ENCODE results near the gene ZNF576.

DNA sequence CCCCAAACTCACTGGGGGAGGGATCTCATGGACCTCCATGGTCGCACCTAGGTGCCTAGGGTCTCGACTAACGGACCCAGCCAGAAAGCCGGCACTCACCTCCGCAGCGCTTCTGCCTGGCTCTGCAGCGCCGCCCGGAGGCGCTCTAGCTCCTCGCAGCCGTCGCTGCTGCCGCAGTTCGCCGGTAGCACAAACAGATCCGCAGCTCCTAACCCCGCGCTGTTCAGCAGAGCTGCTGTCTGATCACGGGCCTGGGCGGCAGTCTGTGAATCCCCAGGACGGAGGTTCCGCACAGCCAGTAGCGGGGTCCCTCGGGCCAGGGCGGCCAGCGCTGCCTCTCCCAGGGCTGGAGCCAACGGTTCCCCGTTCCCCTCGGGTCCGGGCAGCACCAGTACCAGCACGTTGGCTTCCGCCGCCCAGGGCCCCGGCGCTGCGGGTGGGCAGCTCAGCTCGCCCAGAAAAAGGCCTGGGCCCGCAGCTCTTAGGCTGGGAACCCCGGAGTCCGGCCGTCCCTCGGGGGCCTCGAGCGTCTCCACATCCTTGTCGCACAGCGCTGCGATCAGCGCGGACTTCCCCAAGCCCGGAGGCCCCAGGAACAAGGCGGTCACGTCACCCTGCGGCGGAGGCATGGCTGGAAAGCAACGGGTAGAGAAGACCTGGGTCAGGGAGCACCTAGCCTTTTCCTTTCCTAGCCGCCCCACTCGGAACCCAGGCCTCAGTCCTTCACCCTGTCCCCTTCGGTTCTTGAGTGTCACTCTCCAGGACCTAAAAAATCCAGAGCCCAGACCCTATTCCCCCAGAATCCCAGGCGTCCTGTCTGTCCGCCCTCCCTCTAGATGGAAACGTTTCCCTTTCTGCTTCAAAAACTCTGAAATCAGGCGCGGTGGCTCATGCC lies 1.4 kb upstream of the ZNF576 start:
- TF ChIP-seq, protein P1, sequence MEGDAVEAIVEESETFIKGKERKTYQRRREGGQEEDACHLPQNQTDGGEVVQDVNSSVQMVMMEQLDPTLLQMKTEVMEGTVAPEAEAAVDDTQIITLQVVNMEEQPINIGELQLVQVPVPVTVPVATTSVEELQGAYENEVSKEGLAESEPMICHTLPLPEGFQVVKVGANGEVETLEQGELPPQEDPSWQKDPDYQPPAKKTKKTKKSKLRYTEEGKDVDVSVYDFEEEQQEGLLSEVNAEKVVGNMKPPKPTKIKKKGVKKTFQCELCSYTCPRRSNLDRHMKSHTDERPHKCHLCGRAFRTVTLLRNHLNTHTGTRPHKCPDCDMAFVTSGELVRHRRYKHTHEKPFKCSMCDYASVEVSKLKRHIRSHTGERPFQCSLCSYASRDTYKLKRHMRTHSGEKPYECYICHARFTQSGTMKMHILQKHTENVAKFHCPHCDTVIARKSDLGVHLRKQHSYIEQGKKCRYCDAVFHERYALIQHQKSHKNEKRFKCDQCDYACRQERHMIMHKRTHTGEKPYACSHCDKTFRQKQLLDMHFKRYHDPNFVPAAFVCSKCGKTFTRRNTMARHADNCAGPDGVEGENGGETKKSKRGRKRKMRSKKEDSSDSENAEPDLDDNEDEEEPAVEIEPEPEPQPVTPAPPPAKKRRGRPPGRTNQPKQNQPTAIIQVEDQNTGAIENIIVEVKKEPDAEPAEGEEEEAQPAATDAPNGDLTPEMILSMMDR (conservative IDR thresholded peaks at IDR 0.05 in 1 of 2, IDR thresholded peaks at IDR 0.05 in 1 of 2; ENCODE audit: extremely low read depth in 1 of 2, insufficient read depth in 1 of 2, low read depth in 1 of 2, low read length in 2 of 2), result peak; percentile 91 to 98
- TF ChIP-seq EZH2 (IDR thresholded peaks at IDR 0.05; ENCODE audit: borderline replicate concordance, low read length), result no peak
